Measurements from ENCODE around the gene OAS1. TPM values are rescaled to one million over a fixed set of nuclear protein-coding genes. Genes with fewer than 3 reads are reported as not detected.
A peak's percentile ranks its signal among the peaks of the same experiment; 100 is the strongest.

OAS1 gene
- polyA plus RNA-seq, 1 experiment, result 0.19 TPM

DNA sequence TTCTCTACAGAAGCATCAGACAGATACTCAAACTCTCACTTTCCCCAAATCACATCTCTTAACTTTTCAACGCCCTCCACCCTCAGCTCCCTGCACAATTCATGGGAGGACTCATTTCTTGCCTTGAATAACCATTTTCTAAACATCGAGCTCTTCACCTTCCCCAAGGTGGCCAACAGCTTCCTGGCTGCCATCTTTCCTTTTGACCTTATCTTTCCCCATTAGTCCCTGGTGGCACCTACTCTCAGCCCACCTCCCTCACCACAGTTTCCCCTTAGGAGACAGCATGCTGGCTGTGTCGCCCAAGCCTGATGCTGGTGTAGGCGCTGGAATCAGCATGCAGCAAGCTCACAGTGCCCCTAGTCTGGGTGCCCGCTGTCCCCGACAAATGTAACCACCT, 8.4 kb upstream of the OAS1 start:
- Histone ChIP-seq H3K27ac (ENCODE audit: low read depth, low read length) (no peak overlapping the region), H3K9me3 (ENCODE audit: control insufficient read depth, insufficient read depth, low read length) (no peaks in the 10 kb centered on the region), H3K27me3 (ENCODE audit: control insufficient read depth, insufficient read depth, low read length) (no peaks in the 10 kb centered on the region), H3K4me3 (ENCODE audit: low read depth, low read length) (no peak overlapping the region)
- DNase-seq (ENCODE audit: low read depth, low spot score), result no peak
- ChIA-PET CTCF (no interaction called here), POLR2A (no interaction called here)
- TF ChIP-seq, protein P1, sequence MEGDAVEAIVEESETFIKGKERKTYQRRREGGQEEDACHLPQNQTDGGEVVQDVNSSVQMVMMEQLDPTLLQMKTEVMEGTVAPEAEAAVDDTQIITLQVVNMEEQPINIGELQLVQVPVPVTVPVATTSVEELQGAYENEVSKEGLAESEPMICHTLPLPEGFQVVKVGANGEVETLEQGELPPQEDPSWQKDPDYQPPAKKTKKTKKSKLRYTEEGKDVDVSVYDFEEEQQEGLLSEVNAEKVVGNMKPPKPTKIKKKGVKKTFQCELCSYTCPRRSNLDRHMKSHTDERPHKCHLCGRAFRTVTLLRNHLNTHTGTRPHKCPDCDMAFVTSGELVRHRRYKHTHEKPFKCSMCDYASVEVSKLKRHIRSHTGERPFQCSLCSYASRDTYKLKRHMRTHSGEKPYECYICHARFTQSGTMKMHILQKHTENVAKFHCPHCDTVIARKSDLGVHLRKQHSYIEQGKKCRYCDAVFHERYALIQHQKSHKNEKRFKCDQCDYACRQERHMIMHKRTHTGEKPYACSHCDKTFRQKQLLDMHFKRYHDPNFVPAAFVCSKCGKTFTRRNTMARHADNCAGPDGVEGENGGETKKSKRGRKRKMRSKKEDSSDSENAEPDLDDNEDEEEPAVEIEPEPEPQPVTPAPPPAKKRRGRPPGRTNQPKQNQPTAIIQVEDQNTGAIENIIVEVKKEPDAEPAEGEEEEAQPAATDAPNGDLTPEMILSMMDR (IDR thresholded peaks at IDR 0.05; ENCODE audit: low read depth, low read length), result no peak

DNA sequence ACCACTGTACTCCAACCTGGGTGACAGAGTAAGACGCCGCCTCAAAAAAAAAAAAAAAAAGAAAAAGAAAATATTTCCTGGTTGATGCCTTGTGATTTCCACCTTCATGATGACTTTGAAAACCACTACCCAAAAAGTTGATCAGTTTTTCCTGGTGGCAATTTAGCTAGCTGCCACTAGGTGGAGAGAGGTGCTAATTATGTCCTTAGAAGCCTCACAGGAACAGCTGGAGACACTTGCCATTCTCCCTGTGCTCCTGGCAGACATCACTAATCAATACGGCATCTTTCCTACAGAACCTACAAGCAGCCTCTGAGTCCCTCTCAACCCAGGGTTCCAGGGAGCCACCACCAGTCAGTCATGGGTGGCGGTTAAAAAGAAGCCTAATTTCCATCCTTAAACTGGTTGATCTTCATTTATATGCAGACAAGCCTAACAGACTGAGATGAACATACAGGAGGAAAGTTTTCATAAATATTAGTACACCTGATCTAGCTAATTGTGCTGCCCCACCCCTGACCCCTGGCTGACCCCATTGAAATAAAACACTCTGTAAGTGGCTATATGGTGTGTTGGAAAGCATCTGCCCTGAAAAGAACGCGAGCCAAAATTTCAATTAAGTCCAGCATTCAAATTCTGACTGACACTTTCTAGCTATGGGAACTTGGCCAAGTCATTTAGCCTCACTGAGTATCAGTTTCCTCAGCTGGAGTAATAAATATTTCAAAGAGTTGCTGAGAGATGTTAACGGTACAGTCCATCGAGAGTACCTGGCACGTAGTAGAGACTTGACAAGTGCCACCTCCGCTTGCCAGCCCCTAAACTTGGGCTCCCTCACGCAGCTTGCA, 6.2 kb upstream of the OAS1 start:
- TF ChIP-seq, protein P1 (IDR thresholded peaks at IDR 0.05; ENCODE audit: low read depth, low read length), result peak; percentile 69
- no peak overlapping the region for H3K27ac ChIP-seq (ENCODE audit: low read depth, low read length)
- H3K9me3 ChIP-seq (ENCODE audit: control insufficient read depth, insufficient read depth, low read length), result no peaks in the 10 kb centered on the region
- DNase-seq (ENCODE audit: low read depth, low spot score), result no peak
- ChIA-PET CTCF (interaction anchor here (0.7 to 1.1 kb wide), 7 partner anchors 13 to 449 kb away, joined by 3 to 5 read pairs (median 3); no protein-coding TSS in a partner anchor), POLR2A (no interaction called here)
- no peak overlapping the region for H3K4me3 ChIP-seq (ENCODE audit: low read depth, low read length)
- no peaks in the 10 kb centered on the region for H3K27me3 ChIP-seq (ENCODE audit: control insufficient read depth, insufficient read depth, low read length)

DNA sequence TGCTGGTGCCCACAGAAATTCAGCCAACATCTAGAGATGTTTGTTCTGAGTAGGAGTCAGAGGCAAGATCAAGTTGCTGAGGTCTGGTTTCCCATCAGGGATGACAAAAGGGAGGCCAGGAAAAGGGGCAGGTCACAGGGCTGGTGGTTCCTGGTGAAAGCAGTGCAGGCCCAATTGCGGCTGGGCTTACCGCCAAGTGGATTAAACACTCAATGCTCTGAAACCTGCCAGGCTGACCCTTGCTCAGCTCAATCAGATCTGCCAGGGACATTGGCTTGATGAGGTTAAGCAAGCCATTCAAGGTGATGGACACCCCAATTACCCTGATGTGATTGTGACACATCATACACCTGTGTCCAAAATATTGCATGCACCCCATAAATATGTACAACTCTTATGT, 5.5 kb upstream of the OAS1 start:
- DNase-seq (ENCODE audit: low read depth, low spot score), result no peak
- ChIA-PET POLR2A (no interaction called here), CTCF (interaction anchor here (1.0 kb wide), 1 partner anchor 252 kb away, joined by 3 read pairs; no protein-coding TSS in a partner anchor)
- H3K27me3 ChIP-seq (ENCODE audit: control insufficient read depth, insufficient read depth, low read length), result no peaks in the 10 kb centered on the region
- H3K4me3 ChIP-seq (ENCODE audit: low read depth, low read length), result no peak overlapping the region
- H3K27ac ChIP-seq (ENCODE audit: low read depth, low read length), result no peak overlapping the region
- TF ChIP-seq, protein P1 (IDR thresholded peaks at IDR 0.05; ENCODE audit: low read depth, low read length), result no peak
- no peaks in the 10 kb centered on the region for H3K9me3 ChIP-seq (ENCODE audit: control insufficient read depth, insufficient read depth, low read length)

DNA sequence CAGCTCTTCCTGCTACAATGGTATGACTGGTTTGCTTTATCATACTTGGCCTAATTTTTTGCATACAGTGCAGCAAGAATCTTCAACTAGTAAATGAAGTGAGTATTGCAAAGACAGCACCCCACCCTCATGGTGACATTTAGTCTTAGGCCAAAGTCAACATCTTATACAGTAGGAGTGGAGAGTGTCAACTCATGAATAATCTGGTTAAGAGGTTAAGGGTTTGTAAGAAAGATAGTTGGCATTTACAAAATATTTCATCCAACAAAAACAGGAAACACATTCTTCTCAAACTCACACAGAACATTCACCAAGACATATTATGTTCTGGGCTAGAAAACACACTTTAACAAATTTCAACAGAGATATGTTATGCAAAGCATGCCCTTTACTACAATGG, 2.2 kb upstream of the OAS1 start:
- POLR2A ChIA-PET, result no interaction called here
- TF ChIP-seq, protein P1 (IDR thresholded peaks at IDR 0.05; ENCODE audit: low read depth, low read length), result no peak
- CTCF ChIA-PET, result interaction anchor here (0.8 kb wide), 1 partner anchor 91 kb away, joined by 3 read pairs; no protein-coding TSS in a partner anchor

DNA sequence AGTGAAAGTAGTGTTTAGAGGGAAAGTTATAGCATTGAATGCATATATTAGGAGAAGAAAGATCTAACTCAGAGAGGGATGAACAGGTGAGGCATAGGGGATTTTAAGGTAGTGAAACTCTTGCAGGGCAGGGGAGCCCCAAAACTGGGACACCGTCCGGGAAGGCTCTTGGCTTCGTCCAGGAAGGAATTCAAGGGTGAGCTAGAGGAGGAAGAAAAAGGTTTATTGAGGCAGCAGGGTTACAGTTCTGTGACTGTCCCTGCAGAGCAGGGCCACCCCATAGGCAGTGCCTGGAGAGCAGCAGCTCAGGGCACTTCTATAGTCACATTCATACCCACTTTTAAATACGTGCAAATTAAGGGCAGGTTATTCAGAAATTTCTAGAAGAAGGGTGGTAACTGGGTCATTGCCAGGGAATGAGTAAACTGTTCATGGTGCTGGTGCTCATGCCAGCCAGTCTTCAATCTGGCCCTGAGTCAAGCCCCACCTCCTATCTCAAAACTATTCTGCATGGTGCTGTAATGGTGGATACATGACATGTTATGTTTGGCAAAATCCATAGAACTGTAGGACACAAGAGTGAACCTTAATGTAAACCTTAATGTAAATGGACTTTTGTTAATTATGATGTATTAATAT, 1.2 kb upstream of the OAS1 start:
- ChIA-PET CTCF (interaction anchor here (0.8 kb wide), 1 partner anchor 90 kb away, joined by 3 read pairs; no protein-coding TSS in a partner anchor), POLR2A (no interaction called here)
- H3K9me3 ChIP-seq (ENCODE audit: control insufficient read depth, insufficient read depth, low read length), result no peaks in the 10 kb centered on the region
- no peak overlapping the region for H3K4me3 ChIP-seq (ENCODE audit: low read depth, low read length)
- H3K27me3 ChIP-seq (ENCODE audit: control insufficient read depth, insufficient read depth, low read length), result no peaks in the 10 kb centered on the region
- DNase-seq (ENCODE audit: low read depth, low spot score), result no peak
- H3K27ac ChIP-seq (ENCODE audit: low read depth, low read length), result no peak overlapping the region
- TF ChIP-seq, protein P1 (IDR thresholded peaks at IDR 0.05; ENCODE audit: low read depth, low read length), result no peak

More for the DNA sequence above, 2.2 kb upstream of the OAS1 start:
- H3K27me3 ChIP-seq (ENCODE audit: control insufficient read depth, insufficient read depth, low read length), result no peaks in the 10 kb centered on the region
- H3K27ac ChIP-seq (ENCODE audit: low read depth, low read length), result no peak overlapping the region
- H3K9me3 ChIP-seq (ENCODE audit: control insufficient read depth, insufficient read depth, low read length), result no peaks in the 10 kb centered on the region
- no peak overlapping the region for H3K4me3 ChIP-seq (ENCODE audit: low read depth, low read length)
- no peak for DNase-seq (ENCODE audit: low read depth, low spot score)

Measured in AG04450 (cell line).